PC-3 (cell line): ENCODE measurements around the gene UFC1. TPM values are rescaled to one million over a fixed set of nuclear protein-coding genes. Genes with fewer than 3 reads are reported as not detected.
A peak's percentile ranks its signal among the peaks of the same experiment; 100 is the strongest.

Experiments used
- ATAC-seq: fragments of 200-7000 bp; cut with Tn5 transposase; 2 replicates; pipeline ENCODE4 v1.9.1; 2020; ENCODE audit warnings: mild to moderate bottlenecking, moderate library complexity
- BruUV-seq: library from RNA; stranded (reverse); fragments of 400-500 nt; replicated peaks from 2 replicates; lab custom pipeline; 2021; lab: Mats Ljungman, UMichigan
- CTCF ChIA-PET: fragments of 300-600 bp; sonication (Branson Sonifier 250); formaldehyde crosslinking; loops from one replicate; lab custom pipeline; 2022; ENCODE audit warnings: antibody characterized with exemption; lab: Charles Lee
- POLR2A ChIA-PET: fragments of 300-600 bp; sonication (Branson Sonifier 250); formaldehyde crosslinking; loops from one replicate; lab custom pipeline; 2022; ENCODE audit warnings: antibody characterized with exemption; ENCODE audit not compliant: unreplicated experiment; lab: Charles Lee
- DNase-seq: peaks from one replicate; pipeline ENCODE4 v3.0.0-alpha.2; 2015
- H2AFZ ChIP-seq: fragments of 300-600 bp; sonication (generic); 2 replicates; pipeline ENCODE4 v1.6.0; 2016; ENCODE audit warnings: antibody characterized with exemption, low read length
- H3F3A ChIP-seq: fragments of 300-600 bp; sonication (generic); one replicate; pipeline ENCODE4 v1.6.0; 2017; ENCODE audit warnings: antibody characterized with exemption, low read length, control low read depth, mild to moderate bottlenecking; ENCODE audit not compliant: unreplicated experiment
- H3K27ac ChIP-seq: fragments of 300-600 bp; sonication (generic); 2 replicates; pipeline ENCODE4 v1.5.1; 2016; ENCODE audit warnings: mild to moderate bottlenecking, low read length
- H3K27me3 ChIP-seq: fragments of 300-600 bp; sonication (generic); 2 replicates; pipeline ENCODE4 v1.6.1; 2016; ENCODE audit warnings: low read length, mixed read lengths
- H3K36me3 ChIP-seq: fragments of 300-600 bp; sonication (generic); 2 replicates; pipeline ENCODE4 v1.6.1; 2016; ENCODE audit warnings: low read depth, mixed run types, low read length, mixed read lengths
- H3K4me1 ChIP-seq: fragments of 300-600 bp; sonication (generic); 2 replicates; pipeline ENCODE4 v1.5.1; 2016; ENCODE audit warnings: low read length; ENCODE audit not compliant: insufficient read depth
- H3K4me2 ChIP-seq: fragments of 300-600 bp; sonication (generic); 2 replicates; pipeline ENCODE4 v1.6.0; 2016; ENCODE audit warnings: low read length
- H3K4me3 ChIP-seq: fragments of 300-600 bp; sonication (generic); 2 replicates; pipeline ENCODE4 v1.5.1; 2016; ENCODE audit warnings: mild to moderate bottlenecking, low read length, mixed read lengths
- H3K79me2 ChIP-seq: fragments of 300-600 bp; sonication (generic); 2 replicates; pipeline ENCODE4 v1.6.1; 2017; ENCODE audit warnings: low read length, mixed read lengths
- H3K9ac ChIP-seq: fragments of 300-600 bp; sonication (generic); 2 replicates; pipeline ENCODE4 v1.6.0; 2016; ENCODE audit warnings: mild to moderate bottlenecking, low read length
- H3K9me2 ChIP-seq: fragments of 300-600 bp; sonication (generic); replicated peaks from 2 replicates; pipeline ENCODE4 v1.6.1; 2016; ENCODE audit warnings: mixed run types, low read length, mixed read lengths
- H3K9me3 ChIP-seq: fragments of 300-600 bp; sonication (generic); 2 replicates; pipeline ENCODE4 v1.6.1; 2016; ENCODE audit warnings: low read length, mixed read lengths
- H4K20me1 ChIP-seq: fragments of 300-600 bp; sonication (generic); 2 replicates; pipeline ENCODE4 v1.6.1; 2016; ENCODE audit warnings: low read length, mixed read lengths
- EZH2 ChIP-seq: fragments of 300-600 bp; sonication (generic); IDR thresholded peaks from one replicate; pipeline ENCODE4 v1.6.1; 2017; ENCODE audit warnings: antibody characterized with exemption, mild to moderate bottlenecking, low read length; ENCODE audit not compliant: unreplicated experiment
- EZH2phosphoT487 ChIP-seq: fragments of 300-600 bp; sonication (generic); IDR thresholded peaks from 2 replicates; pipeline ENCODE4 v1.6.1; 2018; ENCODE audit warnings: mild to moderate bottlenecking, antibody characterized with exemption, low read length, borderline replicate concordance
- intact Hi-C: fragments of 100-400 bp; cut with micrococcal nuclease; formaldehyde crosslinking; loops from 2 replicates; pipeline ENCODE4 v1.9.0; 2023
- total RNA-seq: library from RNA; depleted of rRNA; stranded (reverse); fragments of >200 nt; gene quantifications from 2 replicates; pipeline ENCODE4 v1.2.3, GENCODE V29; 2014
- TF ChIP-seq, protein P1 (sequence below): fragments of 300-600 bp; sonication (generic); conservative IDR thresholded peaks from 2 replicates; pipeline ENCODE4 v1.5.1; 2017; ENCODE audit warnings: antibody characterized with exemption, low read depth, mild to moderate bottlenecking, low read length

The UFC1 gene
- total RNA-seq, 1 experiment from 2014 or later: 113 TPM

DNA sequence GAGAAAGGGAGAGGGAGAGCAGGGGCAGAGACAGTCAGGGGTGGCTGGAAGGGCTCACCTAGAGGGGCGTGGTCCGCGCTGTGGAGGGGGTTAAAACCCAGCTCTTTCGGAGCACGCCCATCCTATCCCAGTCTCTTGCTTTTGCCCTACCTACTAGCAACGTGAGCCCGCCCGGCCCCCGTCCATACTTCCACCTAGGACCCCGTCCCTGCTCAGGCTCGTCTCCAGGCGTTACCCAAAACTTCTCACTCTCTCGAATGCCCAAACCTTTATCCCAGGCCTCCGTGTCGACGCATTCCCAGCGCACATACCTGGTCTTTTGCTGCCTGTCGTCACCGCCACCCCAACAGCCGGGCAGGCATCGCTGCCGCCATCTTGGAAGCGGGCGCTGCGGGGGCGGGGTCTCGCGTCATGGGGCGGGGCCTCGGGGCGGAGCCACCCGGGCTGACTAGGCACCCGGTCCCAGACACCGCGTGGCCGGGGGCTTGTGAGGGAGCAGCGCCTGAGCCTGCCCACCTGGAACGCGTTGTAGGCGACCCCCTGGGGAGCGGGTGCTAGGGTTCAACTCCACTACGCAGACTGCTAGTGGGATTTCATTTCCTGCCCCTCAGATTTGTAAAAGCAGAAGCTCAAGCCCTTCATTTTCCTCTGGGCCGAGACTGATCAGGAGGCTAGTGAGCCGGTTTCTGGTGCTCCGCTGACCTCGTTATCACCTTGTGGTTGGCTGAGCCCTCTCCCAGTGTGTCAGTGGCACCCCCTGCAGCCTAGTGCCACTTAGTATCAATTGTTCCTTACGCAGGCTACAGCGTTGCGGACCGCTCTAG, 23.5 kb downstream of the UFC1 start, which contains the start of gene B4GALT3:
TSS of gene B4GALT3 (minus strand) at position 396 of the 824 bp plus-strand sequence. CDS start 1,447 bp downstream, outside the sequence.
- BruUV-seq: TSS peak; percentile 95
- Histone ChIP-seq H4K20me1 (no peaks in the 10 kb centered on the region), H3F3A (no peaks in the 10 kb centered on the region), H3K9me3 (no peaks in the 10 kb centered on the region), H3K79me2 (peaks cover 19% of the 10 kb centered on the region), H3K9me2 (no peaks in the 10 kb centered on the region), H3K27ac (peak within 1 kb of the TSS; percentile 27), H2AFZ (peak within 1 kb of the TSS; percentile 89), H3K27me3 (no peaks in the 10 kb centered on the region), H3K36me3 (peaks cover 27% of the 10 kb centered on the region; the same call in 1 of the 2 replicates), H3K9ac (peak within 1 kb of the TSS; percentile 80), H3K4me3 (peak within 1 kb of the TSS; percentile 87), H3K4me1 (peaks cover 25% of the 10 kb centered on the region), H3K4me2 (peak within 1 kb of the TSS; percentile 94)
- DNase-seq (peak; percentile 82), ATAC-seq (peak; percentile 86)
- ChIA-PET CTCF (interaction anchor here (1.3 kb wide), 1 partner anchor 11 kb away, joined by 5 read pairs; the partner anchor contains the start of gene PPOX), POLR2A (interaction anchor here (0.7 kb wide), 1 partner anchor 14 kb away, joined by 3 read pairs; no protein-coding TSS in a partner anchor)
- intact Hi-C loops: no loop called here
- no peak for TF ChIP-seq EZH2phosphoT487
- TF ChIP-seq EZH2: no peak
- TF ChIP-seq, protein P1, sequence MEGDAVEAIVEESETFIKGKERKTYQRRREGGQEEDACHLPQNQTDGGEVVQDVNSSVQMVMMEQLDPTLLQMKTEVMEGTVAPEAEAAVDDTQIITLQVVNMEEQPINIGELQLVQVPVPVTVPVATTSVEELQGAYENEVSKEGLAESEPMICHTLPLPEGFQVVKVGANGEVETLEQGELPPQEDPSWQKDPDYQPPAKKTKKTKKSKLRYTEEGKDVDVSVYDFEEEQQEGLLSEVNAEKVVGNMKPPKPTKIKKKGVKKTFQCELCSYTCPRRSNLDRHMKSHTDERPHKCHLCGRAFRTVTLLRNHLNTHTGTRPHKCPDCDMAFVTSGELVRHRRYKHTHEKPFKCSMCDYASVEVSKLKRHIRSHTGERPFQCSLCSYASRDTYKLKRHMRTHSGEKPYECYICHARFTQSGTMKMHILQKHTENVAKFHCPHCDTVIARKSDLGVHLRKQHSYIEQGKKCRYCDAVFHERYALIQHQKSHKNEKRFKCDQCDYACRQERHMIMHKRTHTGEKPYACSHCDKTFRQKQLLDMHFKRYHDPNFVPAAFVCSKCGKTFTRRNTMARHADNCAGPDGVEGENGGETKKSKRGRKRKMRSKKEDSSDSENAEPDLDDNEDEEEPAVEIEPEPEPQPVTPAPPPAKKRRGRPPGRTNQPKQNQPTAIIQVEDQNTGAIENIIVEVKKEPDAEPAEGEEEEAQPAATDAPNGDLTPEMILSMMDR: no peak

- Histone ChIP-seq H2AFZ (peak overlapping the region; percentile 89), H4K20me1 (no peaks in the 10 kb centered on the region), H3K9ac (peak overlapping the region; percentile 80), H3K36me3 (peaks cover 22% of the 10 kb centered on the region; the same call in 1 of the 2 replicates), H3F3A (no peaks in the 10 kb centered on the region), H3K4me2 (peak overlapping the region; percentile 94), H3K27ac (peak overlapping the region; percentile 27), H3K9me2 (no peaks in the 10 kb centered on the region), H3K9me3 (no peaks in the 10 kb centered on the region), H3K4me3 (peak overlapping the region; percentile 87), H3K4me1 (peaks cover 31% of the 10 kb centered on the region), H3K79me2 (peaks cover 19% of the 10 kb centered on the region), H3K27me3 (no peaks in the 10 kb centered on the region)
- CTCF ChIA-PET: no interaction called here
- BruUV-seq: no TSS peak
- intact Hi-C loops: no loop called here
- TF ChIP-seq EZH2phosphoT487: no peak
- no peak for TF ChIP-seq EZH2
- POLR2A ChIA-PET: no interaction called here
- DNase-seq (no peak), ATAC-seq (no peak)
Observed at GRCh38 chr1:161177936-161178244, 24.1 kb downstream of the UFC1 start.

GRCh38 chr1:161179698-161180097, 25.9 kb downstream of the UFC1 start:
- no peaks in the 10 kb centered on the region for H3K9me3 ChIP-seq
- no peak overlapping the region for H3K4me3 ChIP-seq
- H3K4me2 ChIP-seq: no peak overlapping the region
- no peaks in the 10 kb centered on the region for H3K9me2 ChIP-seq
- ATAC-seq (no peak), DNase-seq (no peak)
- ChIA-PET CTCF (interaction anchor here (0.5 kb wide), 1 partner anchor 10 kb away, joined by 3 read pairs; no protein-coding TSS in a partner anchor), POLR2A (no interaction called here)
- peaks cover 7% of the 10 kb centered on the region; the same call in 1 of the 2 replicates for H3K36me3 ChIP-seq
- no peaks in the 10 kb centered on the region for H3F3A ChIP-seq
- intact Hi-C loops: loop anchor here (10.0 kb wide), 1 partner anchor 565 kb away; the partner anchor contains the start of gene DUSP12
- no peak overlapping the region for H3K27ac ChIP-seq
- peaks cover 33% of the 10 kb centered on the region for H3K4me1 ChIP-seq
- H2AFZ ChIP-seq: no peak overlapping the region
- H3K9ac ChIP-seq: no peak overlapping the region
- BruUV-seq: no TSS peak
- H4K20me1 ChIP-seq: no peaks in the 10 kb centered on the region
- no peaks in the 10 kb centered on the region for H3K27me3 ChIP-seq
- peaks cover 19% of the 10 kb centered on the region for H3K79me2 ChIP-seq
- TF ChIP-seq, protein P1: no peak
- TF ChIP-seq EZH2: no peak
- no peak for TF ChIP-seq EZH2phosphoT487
